H1 (cell line): ENCODE data around the gene ATR. TPM values are rescaled to one million over a fixed set of nuclear protein-coding genes. Genes with fewer than 3 reads are reported as not detected.

Experiments
- YY1 ChIP-seq: IDR thresholded peaks from 2 replicates; pipeline ENCODE4 v1.6.1; 2011; ENCODE audit warnings: low read depth, mild to moderate bottlenecking, low read length
- polyA plus RNA-seq, 7 experiments: library from polyadenylated mRNA; depleted of rRNA in 3 of 7; stranded (reverse) in 5 of 7; unstranded in 2 of 7; fragments of >200 nt in 5 of 7; fragments of 200-250 nt in 2 of 7; gene quantifications; 1 replicate in 5 of 7; 2 replicates in 1 of 7; 4 replicates in 1 of 7; pipeline versions ENCODE4 v1.2.1 to v1.2.3, GENCODE V29; 2011 to 2013; ENCODE audit warnings: missing spikeins in 2 of 7, mixed read lengths in 2 of 7
- total RNA-seq: library from RNA; stranded (reverse); fragmentation: NEBNext Ultra II Directional; extraction: Animal tissue kit (Norgen Biotek cat#: 25700); gene quantifications from 2 replicates; pipeline ENCODE4 v1.2.1, GENCODE V29; 2021

Gene ATR
- total and polyA plus RNA-seq, 2 of the 8 experiments (the other 6 are each of a cell fraction or from before 2014, with no cell fraction given) = 8.4 to 23.2 TPM

DNA sequence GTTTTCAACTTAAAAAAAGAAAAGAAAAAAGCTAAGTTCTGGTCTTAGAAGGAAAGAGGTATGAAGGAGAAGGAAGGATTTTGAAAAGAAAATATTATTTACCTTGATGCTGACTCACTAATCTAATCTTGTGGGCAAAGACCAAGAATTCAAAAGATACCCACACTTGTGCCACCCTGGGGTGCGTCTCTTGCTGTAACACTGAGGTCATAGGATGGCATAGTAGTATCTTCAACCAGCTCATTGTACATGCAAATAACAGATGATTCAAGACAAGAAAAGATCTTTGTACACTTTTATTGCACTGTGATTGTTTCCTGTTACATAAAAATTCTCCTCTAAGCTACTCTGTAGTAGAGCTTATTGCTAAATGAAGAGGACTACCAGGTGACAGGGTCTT lies 35.0 kb upstream of the ATR start (continued):
- TF ChIP-seq YY1 = no peak
- TF ChIP-seq, all 59 proteins: peak for 0
